UCSD-AML1 (cell line): ENCODE data around the gene PLA2G4C.

Experiments
- DNase-seq: peaks from one replicate; lab custom pipeline; 2025; ENCODE audit not compliant: unreplicated experiment; lab: John Stamatoyannopoulos, UW

PLA2G4C gene

DNA sequence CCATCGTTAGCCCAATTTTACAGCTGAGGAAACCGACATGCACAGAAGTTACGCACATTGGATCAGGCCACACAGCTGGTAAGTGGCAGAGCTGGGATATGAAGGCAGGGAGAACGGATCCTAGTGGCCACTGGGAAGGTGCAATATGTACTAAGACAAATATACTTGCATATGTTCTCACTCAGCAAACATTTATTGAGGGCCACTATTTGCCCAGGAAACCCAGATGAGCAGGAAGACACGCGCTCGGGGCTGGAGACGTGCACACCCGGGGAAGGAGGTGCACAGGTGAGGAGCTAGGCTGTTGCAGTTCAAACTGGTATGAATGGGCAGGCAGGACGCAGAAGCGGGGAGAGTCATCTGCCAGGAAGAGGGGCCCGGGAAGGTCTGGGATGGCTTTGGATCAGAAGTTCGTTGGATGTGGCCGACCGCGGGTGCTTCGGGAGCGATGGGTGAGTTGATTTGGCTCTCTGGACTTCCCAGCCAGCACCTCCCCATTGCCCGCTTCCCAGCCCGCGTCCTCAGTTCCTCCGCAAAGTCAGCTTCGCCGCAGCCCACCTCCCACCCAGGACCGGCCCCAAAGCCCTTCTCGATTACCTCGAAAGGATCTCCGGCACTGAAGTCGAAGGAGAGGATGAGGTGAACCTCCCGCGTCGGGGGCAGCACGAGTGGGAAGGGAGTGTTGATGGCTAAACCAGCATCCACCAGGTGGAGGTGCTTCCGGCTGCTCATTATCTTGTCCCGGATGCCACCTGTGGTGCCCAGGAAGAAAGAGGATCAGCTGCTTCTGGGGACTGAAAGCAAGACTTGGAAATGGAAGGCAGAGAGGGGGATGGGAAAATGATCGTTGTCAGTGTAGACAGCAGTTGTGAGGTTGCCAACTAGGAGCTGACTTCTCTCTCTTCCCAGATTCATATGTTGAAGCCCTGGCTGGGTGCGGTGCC lies 48.9 kb downstream of the PLA2G4C start:
- DNase-seq: no peak

DNA sequence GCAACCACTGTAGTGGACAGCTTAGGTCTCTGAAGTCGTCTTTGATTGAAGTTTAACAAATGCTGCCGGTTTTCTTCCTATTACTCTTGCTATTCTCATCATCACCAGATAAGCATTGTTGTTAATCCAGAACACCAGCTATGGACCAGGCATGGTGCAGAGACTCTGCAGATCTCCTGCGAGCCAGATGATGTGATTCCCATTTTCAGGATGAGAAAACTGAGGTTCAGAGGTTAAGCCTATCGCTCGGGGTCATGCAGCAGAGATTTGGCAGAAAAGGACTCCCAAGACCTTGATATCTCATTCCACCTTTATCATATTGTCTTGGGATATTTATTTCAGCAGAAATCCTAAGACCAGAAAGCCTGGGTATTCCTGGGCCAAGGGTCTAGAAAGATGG lies 50.2 kb downstream of the PLA2G4C start:
- no peak for DNase-seq

GRCh38 chr19:48059331-48059730 lies 51.3 kb downstream of the PLA2G4C start:
- no peak for DNase-seq

- no peak for DNase-seq
These were observed 56.8 kb downstream of the PLA2G4C start for GRCh38 chr19:48053856-48054255.

GRCh38 chr19:48053076-48053475 lies 57.5 kb downstream of the PLA2G4C start:
- no peak for DNase-seq

GRCh38 chr19:48051335-48052033 lies 59.1 kb downstream of the PLA2G4C start:
- peak; percentile 14 for DNase-seq

- no peak for DNase-seq
These were observed 66.1 kb downstream of the PLA2G4C start for GRCh38 chr19:48044561-48044960.

GRCh38 chr19:48043675-48044258 lies 66.8 kb downstream of the PLA2G4C start, which contains the start of gene CABP5:
Gene CABP5 (minus strand): TSS chr19:48044079. CDS start chr19:48043922, 157 bp downstream.
- DNase-seq: peak; percentile 49

GRCh38 chr19:48041877-48042580 lies 68.6 kb downstream of the PLA2G4C start:
- DNase-seq: no peak

- no peak for DNase-seq
These were observed 73.9 kb downstream of the PLA2G4C start for GRCh38 chr19:48036765-48037164.

DNA sequence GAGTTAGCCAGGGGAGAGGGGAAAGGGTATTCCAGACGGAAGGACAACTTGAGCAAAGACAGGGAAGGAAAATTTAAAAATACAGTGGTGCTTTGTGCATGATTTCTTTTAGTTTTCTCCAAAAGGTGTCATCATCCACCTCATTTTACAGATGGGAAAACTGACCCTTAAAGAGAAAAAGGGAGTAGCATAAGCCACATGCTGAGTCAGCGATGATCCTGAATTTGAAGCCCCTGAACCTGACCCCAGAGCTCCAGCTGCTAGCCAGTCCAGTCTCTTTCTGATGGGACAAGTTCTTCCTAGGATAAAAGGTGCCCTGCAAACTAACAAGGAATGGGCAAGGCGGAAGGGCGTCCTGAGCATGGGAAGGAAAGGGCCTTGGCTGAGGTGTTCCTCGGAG lies 77.0 kb downstream of the PLA2G4C start:
- DNase-seq: no peak

GRCh38 chr19:48030073-48030472 lies 80.5 kb downstream of the PLA2G4C start:
- no peak for DNase-seq

GRCh38 chr19:48029431-48029830 lies 81.2 kb downstream of the PLA2G4C start:
- no peak for DNase-seq

DNA sequence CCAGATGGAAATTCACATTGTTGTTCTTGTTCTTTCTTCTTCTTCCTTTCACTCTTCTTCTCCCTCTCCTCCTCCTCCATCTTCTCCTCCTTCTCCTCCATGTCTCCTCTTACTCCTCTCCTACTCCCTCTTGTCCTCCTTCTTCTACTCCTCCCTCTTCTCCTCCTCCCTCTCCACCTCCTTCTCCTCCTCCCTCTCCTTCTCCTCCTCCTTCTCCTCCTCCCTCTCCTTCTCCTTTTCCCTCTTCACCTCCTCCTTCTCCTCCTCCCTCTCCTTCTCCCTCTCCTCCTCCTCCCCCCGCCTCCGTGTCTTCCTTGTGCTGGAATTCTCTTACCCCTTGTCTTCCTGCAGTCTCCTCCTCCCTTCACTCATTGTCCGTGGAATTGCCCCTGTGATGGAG lies 85.1 kb downstream of the PLA2G4C start:
- no peak for DNase-seq

- no peak for DNase-seq
These were observed 87.1 kb downstream of the PLA2G4C start for GRCh38 chr19:48023518-48023917.

DNA sequence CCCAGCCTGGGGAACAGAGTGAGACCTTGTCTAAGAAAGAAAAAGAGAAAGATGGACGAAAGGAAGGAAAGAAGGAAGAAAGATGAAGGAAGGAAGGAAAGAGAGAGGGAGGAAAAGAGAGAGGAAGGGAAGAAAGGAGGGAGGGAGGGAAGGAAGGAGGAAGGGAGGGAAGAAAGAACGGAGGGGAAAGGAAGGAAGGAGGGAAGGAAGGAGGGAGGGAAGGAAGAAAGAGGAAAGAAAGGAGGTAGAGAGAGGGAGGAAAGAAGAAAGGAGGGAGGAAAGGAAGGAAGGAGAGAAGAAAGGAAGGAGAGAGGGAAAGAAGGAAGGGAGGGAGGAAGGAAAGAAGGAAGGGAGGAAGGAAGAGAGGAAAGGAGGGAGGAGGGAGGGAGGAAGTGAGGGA lies 87.6 kb downstream of the PLA2G4C start:
- DNase-seq: no peak

- no peak for DNase-seq
These were observed 89.9 kb downstream of the PLA2G4C start for GRCh38 chr19:48020686-48021085.

DNA sequence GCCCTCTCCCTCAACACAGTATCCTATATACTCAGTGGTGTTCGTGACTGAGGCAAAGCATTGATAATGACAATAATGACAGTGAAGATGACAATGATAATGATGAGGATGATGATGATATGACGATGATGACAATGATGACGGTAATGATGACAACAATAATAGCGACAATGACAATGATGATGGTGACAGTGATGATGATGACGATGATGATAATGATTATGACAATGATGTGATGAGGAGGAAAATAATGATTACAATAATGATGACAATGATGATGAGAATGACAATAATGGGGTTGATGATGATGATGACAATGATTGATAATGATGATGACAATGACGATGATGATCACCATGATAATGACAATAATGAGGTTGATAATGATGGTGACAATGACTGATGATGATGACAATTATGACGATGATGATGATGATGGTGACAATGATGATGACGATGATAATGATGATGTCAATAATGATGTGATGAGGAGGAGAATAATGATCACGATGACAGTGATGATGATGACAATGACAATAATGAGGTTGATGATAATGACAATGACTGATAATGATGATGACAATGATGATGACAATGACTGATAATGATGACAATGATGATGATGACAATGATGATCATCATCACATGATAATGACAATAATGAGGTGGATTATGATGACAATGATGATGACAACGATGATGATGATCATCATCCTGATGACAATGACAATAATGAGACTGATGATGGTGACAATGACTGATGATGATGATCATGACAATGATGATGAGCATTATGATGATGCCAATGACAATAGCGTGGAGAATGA lies 99.5 kb downstream of the PLA2G4C start:
- DNase-seq: no peak

- no peak for DNase-seq
These were observed 103.9 kb downstream of the PLA2G4C start for GRCh38 chr19:48006762-48007161.

GRCh38 chr19:48004236-48004635 lies 106.4 kb downstream of the PLA2G4C start:
- DNase-seq: no peak
